HG03039 (cell line): ENCODE results near the gene KRTAP29-1.

Experiments
- ATAC-seq: cut with Tn5 transposase; IDR thresholded peaks from one replicate; pipeline ENCODE4 v1.9.1; 2021; ENCODE audit warnings: mild to moderate bottlenecking, moderate library complexity; ENCODE audit not compliant: unreplicated experiment

KRTAP29-1 gene

GRCh38 chr17:41329279-41329948, 26.8 kb upstream of the KRTAP29-1 start:
- ATAC-seq: no peak

DNA sequence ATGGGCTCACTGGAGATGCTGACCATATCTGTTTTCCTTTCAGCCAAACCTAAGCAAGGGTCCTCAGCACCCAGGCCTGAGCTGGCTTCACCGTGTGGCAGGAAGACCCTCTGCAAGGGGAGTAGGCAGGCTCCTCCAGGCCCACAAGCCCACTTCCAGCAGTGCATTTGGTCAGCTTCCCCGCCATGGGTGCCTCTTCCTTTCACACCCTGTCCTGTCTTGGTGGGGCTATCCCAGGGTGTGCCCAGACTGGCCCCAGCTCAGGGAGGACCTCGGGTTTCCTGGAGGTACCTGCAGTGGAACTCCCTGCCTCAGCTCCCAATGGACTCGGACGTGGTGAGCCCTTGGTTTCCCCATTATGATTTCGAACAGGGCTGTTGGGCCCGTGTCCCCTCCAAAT, 25.6 kb upstream of the KRTAP29-1 start:
- ATAC-seq: no peak

DNA sequence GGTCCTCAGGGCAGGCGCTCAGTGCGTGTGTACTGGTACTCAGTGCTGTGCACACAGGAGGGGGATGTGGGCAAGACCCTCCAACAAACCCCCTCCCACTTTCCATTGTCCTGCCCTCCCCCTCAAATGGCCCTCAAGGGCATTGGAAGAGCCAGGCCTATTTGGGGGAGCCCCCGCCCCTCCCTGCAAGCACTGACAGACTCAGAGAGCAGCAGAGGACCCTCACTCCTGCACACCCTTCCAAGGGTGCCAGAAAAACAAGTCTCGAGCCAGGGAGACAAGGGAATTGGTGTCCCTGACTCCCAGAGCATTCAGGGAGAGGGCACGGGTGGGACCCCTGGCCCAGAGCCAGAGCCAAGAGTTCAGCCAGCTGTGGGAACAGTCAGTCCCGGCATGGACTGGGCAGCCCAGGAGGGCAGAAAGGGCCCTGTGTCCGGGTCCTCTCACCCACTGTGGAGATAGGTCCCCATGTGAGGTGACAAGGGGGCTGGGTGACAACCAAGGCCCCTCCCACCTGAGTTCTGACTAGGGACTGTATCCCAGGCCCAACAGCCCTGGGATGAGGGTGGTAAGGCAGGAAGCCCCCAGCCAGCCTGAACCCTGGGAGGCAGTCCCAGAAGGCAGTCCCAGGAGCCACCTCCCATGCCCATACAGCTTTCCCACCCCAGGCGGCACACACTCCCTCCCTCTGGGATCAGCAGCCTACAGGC, 24.9 kb upstream of the KRTAP29-1 start:
- no peak for ATAC-seq

DNA sequence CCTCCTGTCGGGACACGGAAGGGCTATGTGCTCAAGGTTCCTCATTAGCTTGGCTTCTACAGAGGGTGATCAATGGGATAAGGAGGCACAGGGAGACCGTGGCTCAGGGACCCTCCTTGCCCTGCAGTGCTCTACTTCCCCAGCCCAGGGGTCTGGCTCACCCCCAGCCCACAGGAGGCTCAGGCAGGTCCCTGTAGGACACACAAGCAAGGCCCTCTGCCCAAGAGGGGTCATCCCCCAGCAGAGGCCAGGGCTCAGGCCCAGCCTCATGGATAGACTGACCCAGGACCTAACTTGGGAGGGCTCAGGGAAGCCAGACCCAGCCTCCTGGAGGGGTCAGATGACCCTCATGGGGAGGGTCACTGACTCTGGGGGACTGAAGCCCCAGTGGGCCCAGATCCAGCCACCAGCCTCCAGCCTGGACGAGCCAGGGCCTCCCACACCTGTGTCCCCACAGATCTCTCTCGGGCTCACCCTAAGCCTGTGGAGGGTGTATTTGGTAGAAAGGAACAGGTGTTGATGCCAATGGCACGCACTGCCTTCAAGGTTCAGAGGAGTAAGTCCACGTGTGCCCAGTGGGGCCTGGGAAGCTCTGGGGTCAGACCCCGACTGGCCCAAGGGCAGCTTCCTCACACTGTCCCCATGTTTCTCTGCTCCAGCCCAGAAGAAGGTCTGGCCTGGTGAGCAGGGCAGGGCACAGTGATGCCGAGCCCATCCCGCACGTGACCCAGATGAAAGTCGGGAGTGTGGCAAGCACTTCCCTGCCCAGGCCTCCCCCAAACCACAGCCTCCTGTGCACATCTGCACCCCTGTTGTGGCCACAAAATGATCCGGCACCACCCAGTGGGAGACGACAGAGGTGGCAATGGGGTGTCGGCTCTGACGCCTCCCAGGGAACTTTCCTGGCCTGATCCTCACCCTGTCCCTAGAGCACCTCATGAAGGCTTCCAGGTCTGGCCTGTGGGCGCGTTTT, 23.8 kb upstream of the KRTAP29-1 start:
- ATAC-seq: no peak

DNA sequence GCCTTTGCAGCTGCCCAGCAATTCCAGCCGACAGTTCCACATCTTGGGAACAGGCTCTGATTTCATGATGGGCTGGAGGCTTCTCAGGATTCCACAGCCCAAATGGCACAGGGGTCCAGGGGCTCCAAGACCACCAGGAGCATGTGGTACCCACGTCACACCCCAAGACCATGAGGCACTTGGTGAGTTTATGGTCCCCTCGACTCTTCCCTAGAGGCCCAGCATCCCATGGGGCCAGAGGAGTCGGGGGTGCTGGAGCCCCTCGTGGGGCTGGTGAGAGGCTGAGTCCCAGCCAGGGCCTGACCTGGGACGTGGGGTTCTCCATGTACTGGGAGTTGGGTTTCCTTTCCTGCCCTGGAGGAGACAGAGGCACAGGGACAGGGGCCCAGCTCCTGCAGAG, 23.0 kb upstream of the KRTAP29-1 start:
- no peak for ATAC-seq

DNA sequence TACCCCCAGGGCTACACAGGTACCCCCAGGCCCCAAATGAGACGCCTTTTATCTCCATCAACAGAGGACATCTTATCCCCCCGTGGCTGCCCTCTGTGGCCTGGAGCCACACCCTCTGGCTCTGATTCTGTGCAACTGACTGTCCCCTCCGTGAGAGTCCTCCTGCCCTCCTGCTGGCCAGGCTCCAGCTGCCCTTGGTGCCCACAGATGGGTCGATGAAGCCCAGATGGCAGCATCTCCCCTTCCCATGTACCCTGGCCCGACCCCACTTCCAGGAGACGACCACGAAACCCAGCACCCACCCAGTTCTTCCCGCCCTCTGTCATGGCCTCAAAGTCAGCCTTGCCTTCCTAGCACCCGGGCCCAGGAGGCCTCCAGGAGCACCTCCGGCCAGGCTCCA, 22.5 kb upstream of the KRTAP29-1 start:
- ATAC-seq: no peak

DNA sequence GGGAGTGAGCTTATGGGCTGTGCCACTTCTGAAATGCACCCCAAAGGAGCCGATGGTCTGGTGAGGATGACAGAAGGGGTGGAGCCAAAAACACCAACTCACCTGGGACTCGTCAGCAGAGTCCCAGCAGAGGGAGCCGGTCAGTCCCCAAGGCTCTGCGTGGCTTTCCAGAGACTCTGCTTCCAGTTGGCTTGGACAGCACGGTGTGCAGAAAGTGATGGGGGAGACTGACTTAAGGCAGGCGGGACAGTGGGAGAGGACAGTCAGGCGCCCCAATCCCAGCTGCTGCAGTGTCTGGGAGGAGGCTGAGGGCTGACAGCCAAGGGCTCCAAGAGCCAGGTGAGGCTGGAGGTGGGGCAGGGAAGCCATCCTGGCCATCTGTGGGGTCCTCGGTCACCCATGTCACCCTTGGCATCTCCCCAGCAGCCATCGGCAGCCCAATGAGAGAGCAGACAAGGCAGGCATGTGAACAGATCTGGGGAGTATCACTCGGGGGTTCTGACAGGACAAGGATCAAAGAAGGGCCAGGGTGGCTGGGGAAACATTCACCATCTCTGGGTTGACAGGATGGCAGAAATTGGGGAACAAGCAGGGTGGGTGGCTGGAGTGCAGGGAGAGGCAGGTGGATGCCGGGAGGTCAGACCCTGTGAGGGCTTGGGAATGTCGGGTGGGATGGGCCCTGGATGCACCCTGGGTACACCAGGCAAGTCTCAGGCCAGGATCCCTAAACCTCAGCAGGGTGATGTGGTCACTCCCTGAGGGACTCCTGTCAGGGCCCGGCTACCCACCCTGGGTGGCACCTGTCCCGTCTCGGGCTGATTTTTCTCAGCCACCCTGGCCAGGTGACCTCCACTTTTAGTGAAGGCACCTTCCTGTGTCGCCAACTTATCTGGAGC, 21.8 kb upstream of the KRTAP29-1 start:
- ATAC-seq: no peak

DNA sequence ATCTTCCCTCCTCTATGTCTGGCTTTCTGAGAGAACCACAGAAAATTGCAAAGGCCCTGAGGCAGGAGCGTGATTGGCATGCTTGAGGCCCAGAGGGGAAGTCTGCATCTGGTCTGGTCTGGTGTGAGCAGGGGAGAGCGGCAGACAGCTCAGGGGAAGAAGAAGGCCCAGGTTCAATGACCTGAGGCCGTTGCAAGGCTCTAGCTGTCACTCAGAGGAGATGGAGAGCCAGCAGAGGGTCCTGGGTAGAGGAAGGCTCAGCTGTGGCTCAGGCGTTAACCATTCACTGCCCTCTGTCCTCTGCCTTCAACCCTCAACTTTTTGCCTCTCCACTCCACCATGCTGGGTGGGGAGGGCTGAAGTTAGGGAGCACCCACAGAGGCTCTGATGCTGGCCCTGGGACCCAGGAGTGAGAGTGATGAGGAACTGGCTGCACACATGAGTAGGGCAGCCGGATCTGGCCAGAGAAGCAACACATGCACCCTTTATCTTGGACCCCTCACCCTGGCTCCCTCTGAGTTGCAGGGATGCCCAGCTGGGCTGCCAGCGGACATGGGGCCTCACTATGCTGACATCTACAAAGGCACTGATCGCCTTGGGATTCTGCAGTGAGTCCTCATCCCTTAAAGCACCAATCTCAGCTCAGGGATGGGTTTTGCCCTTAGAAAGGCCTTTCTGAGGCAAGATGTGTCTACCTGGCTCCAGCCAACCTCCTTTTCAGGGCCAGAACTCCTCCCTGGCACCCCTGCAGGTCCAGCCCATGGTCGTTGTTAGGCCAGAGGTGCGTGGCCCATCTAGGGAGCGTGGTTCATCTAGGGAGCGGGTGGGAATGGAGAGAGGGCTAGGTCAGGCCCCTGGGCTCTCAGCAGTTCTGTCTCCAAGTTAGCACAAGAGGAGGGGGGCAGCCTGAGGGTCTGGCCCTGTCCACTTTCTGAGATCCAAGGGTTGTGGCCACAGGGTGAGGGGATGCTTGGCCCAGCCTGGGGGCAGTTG, 20.5 kb upstream of the KRTAP29-1 start:
- no peak for ATAC-seq

GRCh38 chr17:41322094-41322902, 19.6 kb upstream of the KRTAP29-1 start:
- no peak for ATAC-seq

GRCh38 chr17:41318231-41318630, 15.6 kb upstream of the KRTAP29-1 start:
- ATAC-seq: no peak

GRCh38 chr17:41315814-41316445, 13.3 kb upstream of the KRTAP29-1 start:
- no peak for ATAC-seq

GRCh38 chr17:41315204-41315794, 12.6 kb upstream of the KRTAP29-1 start, which contains the start of gene KRTAP17-1:
Gene KRTAP17-1 (minus strand): TSS chr17:41315710. CDS start chr17:41315650, 60 bp downstream.
- no peak for ATAC-seq

DNA sequence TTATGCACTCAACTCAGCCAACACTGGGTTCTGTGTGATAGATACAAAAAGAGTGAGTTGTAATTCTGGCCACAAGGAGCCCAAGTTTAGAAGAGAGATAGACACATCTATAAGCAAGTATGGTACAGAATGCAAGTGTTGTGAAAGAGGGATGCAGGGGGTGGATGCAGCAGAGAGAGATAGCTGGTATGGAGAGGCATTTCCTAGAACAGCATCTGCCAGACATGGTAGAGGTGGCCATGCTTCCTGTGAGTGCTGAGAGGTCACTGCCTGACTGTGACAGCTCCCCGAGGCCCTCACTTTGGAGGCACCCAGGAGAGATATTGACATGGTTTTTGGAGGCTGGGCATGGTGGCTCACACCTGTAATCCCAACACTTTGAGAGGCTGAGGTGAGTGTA, 8.5 kb upstream of the KRTAP29-1 start:
- no peak for ATAC-seq

GRCh38 chr17:41308918-41309359, 6.3 kb upstream of the KRTAP29-1 start, which contains the start of gene KRTAP16-1:
Gene KRTAP16-1 (minus strand): TSS chr17:41309309. CDS start chr17:41309253, 56 bp downstream.
- ATAC-seq: no peak

DNA sequence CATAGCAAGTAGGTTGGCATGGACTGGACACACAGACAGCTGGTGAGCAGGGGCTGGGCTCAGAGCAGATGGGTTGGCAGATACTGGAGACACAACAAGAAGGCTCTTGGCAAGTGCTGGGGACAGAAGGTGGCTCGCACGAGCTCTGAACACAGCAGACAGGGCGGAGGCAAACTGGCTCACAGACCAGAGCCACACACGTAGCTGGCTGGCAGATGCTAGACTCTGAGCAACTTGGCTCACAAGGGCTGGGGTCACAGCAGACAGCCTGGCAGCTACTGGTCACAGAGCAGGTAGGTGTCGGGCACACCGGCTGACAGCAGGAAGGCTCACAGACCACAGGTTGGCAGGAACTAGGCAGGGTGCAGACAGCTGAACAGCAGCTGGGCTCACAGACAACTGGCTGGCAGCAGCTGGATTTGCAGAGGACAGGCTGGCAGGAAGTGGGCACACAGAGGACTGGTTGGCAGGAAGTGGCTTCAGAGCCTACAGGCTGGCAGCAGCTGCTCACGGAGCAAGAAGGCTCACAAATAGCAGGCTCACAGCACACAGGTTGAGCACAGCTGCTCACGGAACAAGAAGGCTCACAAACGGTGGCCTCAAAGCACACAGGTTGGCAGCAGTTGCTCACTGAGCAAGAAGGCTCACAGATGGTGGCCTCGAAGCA, 5.7 kb upstream of the KRTAP29-1 start:
- no peak for ATAC-seq

GRCh38 chr17:41307647-41308046, 5.0 kb upstream of the KRTAP29-1 start:
- no peak for ATAC-seq

- no peak for ATAC-seq
These were observed 1.4 kb upstream of the KRTAP29-1 start for GRCh38 chr17:41304091-41304490.
